H1 (cell line): ENCODE results near the gene DEK.

Experiments used
- EZH2 ChIP-seq: fragments of 200-600 bp; sonication (generic); IDR thresholded peaks from 2 replicates; pipeline ENCODE4 v1.7.1; 2012; ENCODE audit warnings: low read depth, mild to moderate bottlenecking, moderate library complexity, low read length, inconsistent platforms; ENCODE audit not compliant: severe bottlenecking
- POLR2A ChIP-seq, 2 experiments: IDR thresholded peaks; 1 replicate in 1 of 2; 2 replicates in 1 of 2; pipeline ENCODE4 v1.6.1; 2011; ENCODE audit warnings: low read depth in 2 of 2, low read length in 2 of 2, mild to moderate bottlenecking in 2 of 2; ENCODE audit errors: control extremely low read depth in 1 of 2

DNA sequence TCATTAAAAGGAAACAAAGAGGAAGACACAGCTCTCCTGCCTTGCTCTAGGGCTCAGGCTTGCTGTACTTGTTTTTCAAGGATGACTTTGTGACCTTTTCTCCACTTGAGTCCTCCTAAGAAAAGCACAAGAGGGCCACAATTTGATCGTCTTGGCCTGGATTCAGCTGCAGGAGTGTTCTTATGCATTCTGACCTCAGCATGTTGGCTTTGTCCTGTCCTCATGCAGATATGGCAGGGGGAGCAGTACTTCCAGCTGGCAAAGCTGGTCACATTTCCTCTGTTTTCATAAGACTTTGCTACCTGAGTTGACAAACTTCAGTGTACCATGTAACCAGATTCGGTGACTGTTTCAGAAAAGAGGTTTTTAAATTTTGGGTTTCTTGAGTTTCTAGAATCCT lies 78.3 kb downstream of the DEK start:
- no peak for TF ChIP-seq POLR2A (IDR thresholded peaks at IDR 0.05; ENCODE audit: control extremely low read depth in 1 of 2, low read depth in 2 of 2, low read length in 2 of 2)
- TF ChIP-seq EZH2 = no peak
